Measurements from ENCODE around the gene VPS33B. TPM values are rescaled to one million over a fixed set of nuclear protein-coding genes. Genes with fewer than 3 reads are reported as not detected.

Gene VPS33B
- total and polyA plus RNA-seq, 2 of the 13 experiments (the other 11 are each of a cell fraction or from before 2014, with no cell fraction given): 15.8 to 16.5 TPM

- no peak for TF ChIP-seq ZBTB40 (IDR thresholded peaks at IDR 0.05)
- peak; percentile 58 for TF ChIP-seq ZBTB40 (CRISPR knock-in tag; IDR thresholded peaks at IDR 0.05)
- no peak for TF ChIP-seq ZNF567 (CRISPR knock-in tag; IDR thresholded peaks at IDR 0.05; ENCODE audit: borderline replicate concordance)
- TF ChIP-seq MED1 (CRISPR knock-in tag; IDR thresholded peaks at IDR 0.05): peak; percentile 71
- no peak for TF ChIP-seq SKIL (CRISPR knock-in tag; IDR thresholded peaks at IDR 0.05; ENCODE audit: borderline replicate concordance)
- no peak for TF ChIP-seq ZFP36 (IDR thresholded peaks at IDR 0.05; ENCODE audit: borderline replicate concordance, low read depth, low read length, partially characterized antibody)
- TF ChIP-seq BORCS8-MEF2B (CRISPR knock-in tag; IDR thresholded peaks at IDR 0.05): peak; percentile 84; the same call in 1 of the 2 replicates
- peak; percentile 86 for TF ChIP-seq GABPB1 (CRISPR knock-in tag; IDR thresholded peaks at IDR 0.05)
- 0 out of 4 replicates have a peak, but pooled peaks of 1 of the 2 experiments have one; percentile 20 for TF ChIP-seq REST (IDR thresholded peaks at IDR 0.05; ENCODE audit: borderline replicate concordance in 1 of 2, low read depth in 1 of 2, low read length in 2 of 2)
- no peak for TF ChIP-seq NCOR1 (IDR thresholded peaks at IDR 0.05; ENCODE audit: borderline replicate concordance, low read length)
- TF ChIP-seq ZNF543 (CRISPR knock-in tag; IDR thresholded peaks at IDR 0.05): no peak
- peak; percentile 44 for TF ChIP-seq TAF15 (IDR thresholded peaks at IDR 0.05; ENCODE audit: low read depth, low read length, poor library complexity, severe bottlenecking)
- no peak for TF ChIP-seq TRIM24 (CRISPR knock-in tag; IDR thresholded peaks at IDR 0.05)
Observed at GRCh38 chr15:90954712-90955623, 67.4 kb downstream of the VPS33B start, which contains the start of gene RCCD1 (continued).
